Chondrocyte (in vitro differentiated cells): ENCODE results near the gene SLC9A9. TPM values are rescaled to one million over a fixed set of nuclear protein-coding genes. Genes with fewer than 3 reads are reported as not detected.

ENCODE experiments used
- DNase-seq: peaks from one replicate; pipeline ENCODE4 v3.0.0; 2021; ENCODE audit warnings: mixed read lengths, low spot score
- H3K27ac Mint-ChIP-seq: one replicate; pipeline ENCODE4 v1.8.0; 2021; ENCODE audit warnings: mild to moderate bottlenecking, moderate library complexity, mixed read lengths; ENCODE audit not compliant: unreplicated experiment
- H3K27me3 Mint-ChIP-seq: 2 replicates; pipeline ENCODE4 v1.8.0; 2021; ENCODE audit warnings: low read depth, mixed read lengths
- H3K36me3 Mint-ChIP-seq: 2 replicates; pipeline ENCODE4 v1.8.0; 2021; ENCODE audit warnings: low read depth, mixed read lengths
- H3K4me1 Mint-ChIP-seq: 2 replicates; pipeline ENCODE4 v1.8.0; 2021; ENCODE audit warnings: low read depth, mild to moderate bottlenecking, mixed read lengths
- H3K4me3 Mint-ChIP-seq: one replicate; pipeline ENCODE4 v1.8.0; 2021; ENCODE audit warnings: mild to moderate bottlenecking, moderate library complexity, mixed read lengths; ENCODE audit not compliant: unreplicated experiment
- H3K9me3 Mint-ChIP-seq: 2 replicates; pipeline ENCODE4 v1.8.0; 2021; ENCODE audit warnings: low read depth, mixed read lengths
- CTCF ChIP-seq: fragments of 200-600 bp; sonication (generic); IDR thresholded peaks from 2 replicates; pipeline ENCODE4 v1.5.0; 2021; ENCODE audit warnings: antibody characterized with exemption, mild to moderate bottlenecking, moderate library complexity
- total RNA-seq: library from RNA; stranded (reverse); gene quantifications from 3 replicates; pipeline ENCODE4 v1.2.1, GENCODE V29; 2021

The SLC9A9 gene
- total RNA-seq, 1 donor from 2014 or later: 2.6 TPM

GRCh38 chr3:143217283-143217682, 631.0 kb downstream of the SLC9A9 start:
- Mint-ChIP-seq H3K27ac (no peak overlapping the region), H3K36me3 (no peaks in the 10 kb centered on the region), H3K9me3 (no peaks in the 10 kb centered on the region), H3K27me3 (no peaks in the 10 kb centered on the region), H3K4me3 (no peak overlapping the region), H3K4me1 (no peaks in the 10 kb centered on the region)
- DNase-seq: no peak
- no peak for TF ChIP-seq CTCF

- Mint-ChIP-seq H3K4me1 (no peaks in the 10 kb centered on the region), H3K27ac (no peak overlapping the region), H3K4me3 (no peak overlapping the region), H3K9me3 (no peaks in the 10 kb centered on the region), H3K36me3 (no peaks in the 10 kb centered on the region), H3K27me3 (no peaks in the 10 kb centered on the region)
- no peak for DNase-seq
- TF ChIP-seq CTCF: no peak
Measured at GRCh38 chr3:143216709-143217182, 631.5 kb downstream of the SLC9A9 start.

Other genes with a start within 250 kb of the SLC9A9 start
- gene DIPK2A, start 123.4 kb upstream of the SLC9A9 start, total RNA-seq: 25.8 to 51.9 TPM (median 28.8 TPM) in 3 replicates